Testis (tissue), 3 donors: Measurements from ENCODE around the gene TACR1. TPM values are rescaled to one million over a fixed set of nuclear protein-coding genes. Genes with fewer than 3 reads are reported as not detected.

Experiments
- DNase-seq: peaks from one replicate; pipeline ENCODE4 v3.0.0-alpha.2; 2019
- H3K27ac ChIP-seq, 2 donors: fragments of 200-600 bp; sonication (generic); one replicate each; pipeline ENCODE4 v1.5.1; 2019
- H3K27me3 ChIP-seq: fragments of 200-600 bp; sonication (generic); one replicate; pipeline ENCODE4 v1.5.1; 2019
- H3K36me3 ChIP-seq: fragments of 200-600 bp; sonication (generic); one replicate; pipeline ENCODE4 v1.5.1; 2017; ENCODE audit warnings: low read depth; ENCODE audit errors: missing control alignments
- H3K4me1 ChIP-seq: fragments of 200-600 bp; sonication (generic); one replicate; pipeline ENCODE4 v1.5.1; 2019
- H3K4me3 ChIP-seq, 2 donors: fragments of 200-600 bp; sonication (generic); one replicate each; pipeline ENCODE4 v1.5.1; 2017 to 2019
- H3K9me3 ChIP-seq: fragments of 200-600 bp; sonication (generic); one replicate; pipeline ENCODE4 v1.5.1; 2017
- CTCF ChIP-seq, 3 experiments: fragments of 450-650 bp in 2 of 3; fragments of 200-600 bp in 1 of 3; sonication (generic) in 1 of 3; IDR thresholded peaks; one replicate each; pipeline ENCODE4 v1.5.1; 2016 to 2019; ENCODE audit warnings: antibody characterized with exemption in 3 of 3, mild to moderate bottlenecking in 2 of 3, moderate library complexity in 1 of 3
- POLR2A ChIP-seq: fragments of 450-650 bp; IDR thresholded peaks from one replicate; pipeline ENCODE4 v1.6.1; 2017; ENCODE audit warnings: antibody characterized with exemption, mild to moderate bottlenecking, moderate library complexity
- WGBS, 2 donors: methylation state at CpG; one replicate each; pipeline ENCODE4 v1.1.5; 2018; 5-methylcytosine and 5-hydroxymethylcytosine counted together
- intact Hi-C: fragments of 100-400 bp; cut with DNase I; formaldehyde crosslinking; loops from one replicate; pipeline ENCODE4 v1.15.1; 2023; ENCODE audit warnings: low total_unique reads
- polyA plus RNA-seq: library from polyadenylated mRNA; stranded (reverse); fragments of 350-450 nt; fragmentation: Illumina TruSeq; extraction: RNeasy Lipid Tissue Mini Kit (QIAGEN cat#74804); gene quantifications from one replicate; pipeline ENCODE4 v1.2.3, GENCODE V29; 2014; ENCODE audit warnings: low read depth, low replicate concordance; ENCODE audit not compliant: insufficient read depth
- total RNA-seq, 2 donors: library from RNA; depleted of rRNA; stranded (reverse); fragments of >200 nt; gene quantifications; one replicate each; pipeline ENCODE4 v1.2.3, GENCODE V29; 2016

The TACR1 gene
- total and polyA plus RNA-seq, 3 donors from 2014 or later: 0.06 to 0.47 (median 0.38) TPM

GRCh38 chr2:75090770-75091515 lies 108.4 kb downstream of the TACR1 start:
- DNase-seq: no peak
- Histone ChIP-seq H3K27me3 (no peaks in the 10 kb centered on the region), H3K36me3 (no peaks in the 10 kb centered on the region), H3K4me3 (no peak overlapping the region), H3K27ac (no peak overlapping the region), H3K9me3 (no peaks in the 10 kb centered on the region), H3K4me1 (no peaks in the 10 kb centered on the region)
- intact Hi-C loops: no loop called here
- TF ChIP-seq POLR2A: no peak
- TF ChIP-seq CTCF (IDR thresholded peaks at IDR 0.05): no peak
- 89% methylated on average over 5 of the region's 5 CpGs for WGBS, 2 donors

- no peaks in the 10 kb centered on the region for H3K9me3 ChIP-seq
- intact Hi-C loops: no loop called here
Measured at GRCh38 chr2:75089471-75089870, 109.8 kb downstream of the TACR1 start.

GRCh38 chr2:75088791-75089190 lies 110.5 kb downstream of the TACR1 start:
- intact Hi-C loops: no loop called here
- no peak for DNase-seq
- 82 to 89% methylated on average over 3 of the region's 3 CpGs for WGBS, 2 donors
- Histone ChIP-seq H3K9me3 (no peaks in the 10 kb centered on the region), H3K4me3 (no peak overlapping the region), H3K27me3 (no peaks in the 10 kb centered on the region), H3K27ac (no peak overlapping the region), H3K4me1 (no peaks in the 10 kb centered on the region), H3K36me3 (no peaks in the 10 kb centered on the region)
- no peak for TF ChIP-seq POLR2A
- no peak for TF ChIP-seq CTCF (IDR thresholded peaks at IDR 0.05)

More at GRCh38 chr2:75089471-75089870, 109.8 kb downstream of the TACR1 start:
- H3K36me3 ChIP-seq: no peaks in the 10 kb centered on the region
- no peak for DNase-seq
- H3K27me3 ChIP-seq: no peaks in the 10 kb centered on the region
- WGBS, 2 donors: 99% methylated on average over 3 of the region's 3 CpGs
- no peak overlapping the region for H3K27ac ChIP-seq
- H3K4me3 ChIP-seq: no peak overlapping the region
- TF ChIP-seq POLR2A (no peak), CTCF (IDR thresholded peaks at IDR 0.05) (no peak)
- H3K4me1 ChIP-seq: no peaks in the 10 kb centered on the region

GRCh38 chr2:75087736-75088135 lies 111.6 kb downstream of the TACR1 start:
- Histone ChIP-seq H3K9me3 (no peaks in the 10 kb centered on the region), H3K4me1 (no peaks in the 10 kb centered on the region), H3K36me3 (no peaks in the 10 kb centered on the region), H3K4me3 (no peak overlapping the region), H3K27me3 (no peaks in the 10 kb centered on the region), H3K27ac (no peak overlapping the region)
- DNase-seq: no peak
- 80 to 85% methylated on average over 2 of the region's 2 CpGs for WGBS, 2 donors
- no peak for TF ChIP-seq POLR2A
- no peak for TF ChIP-seq CTCF (IDR thresholded peaks at IDR 0.05)
- intact Hi-C loops: no loop called here

GRCh38 chr2:75079575-75079974 lies 119.7 kb downstream of the TACR1 start:
- H3K4me1 ChIP-seq: no peaks in the 10 kb centered on the region
- H3K27ac ChIP-seq: no peak overlapping the region
- no peak overlapping the region for H3K4me3 ChIP-seq
- TF ChIP-seq POLR2A: no peak
- TF ChIP-seq CTCF (IDR thresholded peaks at IDR 0.05): no peak
- no peak for DNase-seq
- 83 to 90% methylated on average over 1 of the region's 1 CpG for WGBS, 2 donors
- no peaks in the 10 kb centered on the region for H3K27me3 ChIP-seq
- H3K36me3 ChIP-seq: no peaks in the 10 kb centered on the region
- intact Hi-C loops: no loop called here
- no peaks in the 10 kb centered on the region for H3K9me3 ChIP-seq
